ENCODE measurements around the gene TRAPPC12.

TRAPPC12 gene

DNA sequence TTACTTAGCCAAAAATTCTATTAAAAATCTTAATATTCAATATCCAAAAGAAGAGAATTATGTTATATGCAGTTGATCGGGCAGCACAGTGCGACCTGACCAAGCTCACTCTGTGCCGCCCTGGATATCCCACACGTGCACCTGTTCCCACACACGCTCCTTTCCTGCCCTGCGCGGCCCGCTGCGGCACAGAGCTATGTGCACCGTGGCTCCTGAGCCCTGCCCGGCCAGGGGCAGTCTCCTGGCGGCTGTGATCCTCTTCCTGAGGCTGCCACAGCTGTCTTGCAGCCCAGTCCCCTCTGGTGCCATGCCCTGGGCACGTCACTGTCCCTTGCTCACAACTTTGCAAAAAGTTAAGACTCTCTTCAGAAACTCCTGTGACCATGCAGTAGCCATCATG is 29.3 kb downstream of the TRAPPC12 start:
- DNase-seq (ENCODE audit: low spot score): no peak

DNA sequence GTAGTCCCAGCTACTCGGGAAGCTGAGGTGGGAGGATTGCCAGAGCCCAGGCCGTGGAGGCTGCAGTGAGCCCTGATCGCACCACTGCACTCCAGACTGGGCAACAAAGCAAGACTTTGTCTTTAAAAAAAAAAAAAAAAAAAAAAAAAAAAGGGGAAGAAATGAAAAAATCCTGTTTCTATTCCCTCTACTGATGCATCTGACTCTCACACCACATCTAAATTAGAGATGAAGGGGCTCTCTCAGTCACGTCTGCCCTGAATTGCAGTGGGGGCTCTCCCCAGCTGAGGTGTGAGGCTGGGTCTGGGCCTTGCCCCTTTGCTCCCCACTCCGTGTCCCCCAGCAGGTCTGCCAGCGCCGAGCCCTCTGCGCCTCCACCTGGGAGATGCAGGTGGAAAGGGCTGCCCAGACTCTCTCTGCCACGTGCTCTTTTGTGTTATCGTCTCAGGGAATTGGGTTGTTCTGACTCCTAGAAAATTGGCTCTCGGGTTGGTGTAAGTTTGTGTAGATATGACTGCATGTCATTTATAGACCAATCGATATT is 30.2 kb downstream of the TRAPPC12 start:
- DNase-seq (ENCODE audit: low spot score): no peak

DNA sequence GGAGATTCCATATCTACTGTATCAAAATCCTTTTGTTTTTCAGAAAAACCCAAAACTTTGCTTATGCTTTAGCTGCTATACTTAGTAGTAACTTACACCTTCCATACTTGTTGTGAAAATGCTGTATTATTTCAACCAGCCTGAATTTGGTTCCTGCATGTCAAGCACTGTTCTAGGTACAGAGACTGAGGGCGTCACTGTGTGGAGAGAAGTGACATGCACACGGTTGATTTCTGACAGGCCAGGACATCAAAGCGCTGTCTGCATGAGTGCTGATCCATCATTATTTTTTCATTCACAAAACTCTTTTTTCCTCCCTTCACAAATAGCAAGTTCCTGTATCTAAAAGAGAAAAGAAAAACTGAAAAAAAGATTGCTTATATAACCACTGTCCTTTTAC is 31.6 kb downstream of the TRAPPC12 start:
- no peak for DNase-seq (ENCODE audit: low spot score)

DNA sequence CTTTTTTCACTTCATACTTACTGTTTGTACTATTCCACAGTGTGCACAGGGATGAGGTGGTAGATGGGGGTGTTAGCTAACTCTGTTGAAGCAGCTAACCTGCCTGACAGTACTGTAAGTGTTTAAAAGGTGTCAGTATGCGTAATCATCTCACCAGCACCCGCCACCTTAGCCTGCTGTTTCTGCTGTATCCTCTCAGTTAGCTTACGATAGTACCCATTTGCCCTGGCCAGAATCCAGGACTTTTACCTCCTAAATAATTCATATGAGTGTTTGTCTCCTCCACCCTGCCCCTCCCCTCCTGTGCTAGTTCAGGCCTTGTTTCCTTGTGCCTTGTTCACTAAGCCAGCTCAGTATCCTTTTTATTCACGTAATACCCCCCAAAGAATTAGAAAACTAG is 34.2 kb downstream of the TRAPPC12 start:
- no peak for DNase-seq (ENCODE audit: low spot score)

DNA sequence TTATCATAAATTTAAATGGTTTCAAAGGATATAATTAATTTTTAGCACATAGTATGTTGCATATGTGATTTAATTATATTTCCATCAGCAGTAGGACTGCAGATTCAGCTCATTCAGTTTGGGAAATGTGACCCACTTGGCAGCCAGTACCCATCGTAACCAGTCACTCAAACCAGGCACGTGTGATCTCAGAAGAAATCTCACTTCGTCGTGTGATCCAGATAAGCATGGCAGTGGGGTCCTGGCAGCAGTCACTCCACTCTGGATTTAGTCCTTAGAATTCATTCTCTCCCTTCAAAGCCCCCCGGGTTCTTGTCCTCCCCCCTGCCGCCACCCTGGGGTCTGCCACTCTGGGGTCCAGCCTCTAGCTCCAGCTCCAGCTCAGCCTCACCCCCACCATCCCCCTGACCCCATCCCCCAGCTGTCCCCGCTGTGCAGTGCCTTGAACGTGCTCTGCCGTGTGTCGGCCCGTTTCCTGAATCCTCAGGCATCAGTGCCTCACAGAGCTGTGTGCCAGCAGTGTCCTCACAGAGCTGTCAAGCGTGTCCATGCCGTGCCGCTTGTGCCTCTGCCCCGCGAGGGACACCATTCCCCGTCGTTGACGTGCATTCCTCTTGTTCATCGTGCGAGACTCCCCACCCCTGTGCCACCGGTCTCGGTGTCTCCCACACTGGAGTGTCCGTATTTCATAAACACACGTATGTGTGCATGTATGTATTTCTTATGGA is 34.8 kb downstream of the TRAPPC12 start:
- DNase-seq (ENCODE audit: low spot score): no peak

DNA sequence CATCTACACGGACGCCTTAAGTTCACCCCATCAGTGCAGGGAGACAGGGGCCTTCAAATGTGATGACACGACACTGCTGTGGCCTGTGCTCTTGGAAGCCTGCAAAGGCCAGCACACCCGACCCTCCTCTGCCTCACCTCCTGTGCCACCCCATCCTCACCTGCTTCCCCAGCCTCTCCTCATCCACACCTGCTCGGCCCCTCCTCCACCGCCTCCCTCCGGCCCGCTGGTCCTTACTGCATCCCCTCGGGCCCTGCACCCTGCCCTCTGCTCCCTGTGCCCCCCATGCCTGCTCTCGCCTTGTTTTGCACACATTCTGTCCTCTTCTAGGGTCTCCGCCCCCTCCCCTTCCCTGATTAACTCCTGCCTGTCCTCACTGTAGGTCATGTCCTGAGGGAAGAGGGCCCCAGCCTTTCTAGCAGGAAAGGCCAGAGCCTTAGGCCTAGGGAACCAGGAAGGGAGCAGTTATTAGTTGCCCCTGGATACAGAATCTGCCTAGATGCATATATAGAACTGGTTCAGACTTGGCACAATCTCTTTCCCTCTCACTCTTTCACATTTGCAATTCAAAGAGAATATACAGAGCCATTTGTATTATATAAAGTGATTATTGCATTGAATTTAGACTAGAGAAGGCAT is 39.4 kb downstream of the TRAPPC12 start:
- DNase-seq (ENCODE audit: low spot score): no peak

DNA sequence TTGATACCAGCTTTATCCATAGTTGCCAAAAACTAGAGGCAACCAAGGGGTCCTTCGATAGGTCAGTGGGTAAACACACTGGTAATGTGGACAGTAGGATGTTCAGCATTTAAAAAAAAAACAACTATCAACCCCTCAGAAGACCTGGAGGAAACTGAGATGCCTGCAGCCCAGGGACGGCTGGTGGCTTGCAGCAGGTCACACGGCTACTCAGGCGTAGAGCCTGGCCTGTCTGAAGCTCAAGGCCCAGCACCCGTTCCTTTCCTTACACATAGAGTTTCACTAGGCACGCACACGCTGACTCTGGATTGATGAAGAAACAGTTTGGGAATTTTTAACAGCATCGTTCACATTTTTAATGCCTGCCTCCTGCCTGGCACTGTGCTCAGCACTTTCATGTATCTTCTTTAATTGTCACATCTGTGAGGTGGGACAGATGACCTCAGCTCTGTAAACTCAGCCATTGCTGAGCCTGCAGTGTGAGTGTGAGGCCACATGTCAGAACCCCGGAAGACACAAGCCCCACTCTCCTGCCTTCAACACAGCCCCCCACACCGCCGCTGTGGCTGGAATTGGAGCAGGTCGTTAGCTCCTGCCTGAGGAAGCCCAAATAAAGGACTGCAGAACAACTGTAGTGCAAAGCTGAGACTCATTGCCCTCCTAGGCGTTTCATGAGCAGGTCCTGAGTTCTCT is 40.7 kb downstream of the TRAPPC12 start:
- DNase-seq (ENCODE audit: low spot score): no peak

DNA sequence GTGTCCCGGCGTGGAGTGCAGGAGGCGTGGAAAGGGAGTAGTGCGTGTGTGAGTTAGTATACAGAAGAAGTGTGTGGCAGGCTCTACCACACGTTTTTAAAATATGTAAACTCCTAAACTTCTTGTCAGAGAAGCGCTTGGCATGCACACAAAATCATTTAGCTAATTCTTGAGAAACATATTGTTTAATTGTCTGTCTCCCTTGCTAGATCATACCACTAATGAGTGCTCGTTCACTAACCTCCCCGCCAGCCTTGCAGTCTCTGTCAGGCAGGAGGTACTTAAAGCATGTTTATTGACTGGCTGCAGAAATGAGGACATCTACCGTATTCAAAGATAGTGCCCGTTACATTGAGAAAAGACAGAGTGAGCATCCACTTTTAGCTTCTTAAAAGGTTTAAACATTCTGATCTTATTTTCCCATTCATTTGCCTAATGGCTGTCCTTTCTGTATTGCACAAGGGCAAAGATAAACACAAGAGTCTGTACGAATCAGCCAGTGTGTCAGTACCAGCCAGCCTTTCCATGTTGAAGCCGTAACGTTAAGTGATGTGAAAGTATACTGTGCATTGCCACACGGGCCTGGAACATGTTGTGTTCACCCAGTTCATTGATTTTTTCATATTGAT is 41.4 kb downstream of the TRAPPC12 start:
- DNase-seq (ENCODE audit: low spot score): no peak

DNA sequence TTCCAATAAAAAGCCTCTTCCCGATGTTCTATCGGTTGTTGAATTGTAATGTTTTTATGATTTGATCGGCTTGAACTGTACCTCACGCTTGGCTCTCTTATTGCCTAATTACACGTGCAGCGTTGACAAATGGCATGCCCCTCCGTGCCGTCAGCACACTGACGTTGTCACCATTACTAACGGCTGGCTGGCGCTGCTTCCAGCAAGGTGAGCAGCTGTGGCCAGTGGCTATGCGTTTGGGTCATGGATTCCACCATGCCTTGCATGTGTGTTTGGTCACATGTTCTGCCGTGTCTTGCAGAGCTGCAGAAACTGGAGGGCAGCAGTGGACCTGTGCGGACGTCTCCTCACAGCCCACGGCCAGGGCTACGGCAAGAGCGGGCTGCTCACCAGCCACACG is 42.1 kb downstream of the TRAPPC12 start:
- DNase-seq (ENCODE audit: low spot score): no peak

DNA sequence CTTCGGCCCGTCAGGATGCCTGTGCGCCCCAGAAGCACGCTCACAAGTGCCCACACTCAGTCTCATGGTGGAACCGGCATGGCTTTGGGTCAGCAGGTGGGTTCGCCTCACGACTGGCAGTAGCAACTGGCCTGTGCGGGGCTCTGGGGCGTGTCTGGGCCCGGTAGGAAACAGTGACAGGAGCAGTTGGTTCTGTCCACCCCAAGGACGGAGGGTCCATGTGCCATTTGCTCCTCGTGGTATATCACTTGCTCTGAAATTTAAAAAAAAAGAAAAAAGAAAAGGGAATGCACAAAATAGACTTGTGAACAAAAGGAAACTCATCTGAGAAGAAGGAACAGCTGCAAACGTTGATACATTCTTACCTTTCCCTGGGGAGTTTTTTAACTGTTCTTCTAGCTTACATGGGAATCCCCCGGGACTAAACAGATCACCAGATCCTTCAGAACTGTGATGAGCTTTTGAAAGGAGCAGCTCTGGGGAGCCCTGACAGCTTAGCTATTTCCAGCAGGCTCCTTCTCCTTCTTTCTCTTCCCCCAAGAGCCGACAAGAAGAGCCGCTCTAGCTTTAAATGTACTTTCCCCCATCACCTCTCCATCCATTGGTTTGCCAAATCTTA is 42.8 kb downstream of the TRAPPC12 start:
- no peak for DNase-seq (ENCODE audit: low spot score)

DNA sequence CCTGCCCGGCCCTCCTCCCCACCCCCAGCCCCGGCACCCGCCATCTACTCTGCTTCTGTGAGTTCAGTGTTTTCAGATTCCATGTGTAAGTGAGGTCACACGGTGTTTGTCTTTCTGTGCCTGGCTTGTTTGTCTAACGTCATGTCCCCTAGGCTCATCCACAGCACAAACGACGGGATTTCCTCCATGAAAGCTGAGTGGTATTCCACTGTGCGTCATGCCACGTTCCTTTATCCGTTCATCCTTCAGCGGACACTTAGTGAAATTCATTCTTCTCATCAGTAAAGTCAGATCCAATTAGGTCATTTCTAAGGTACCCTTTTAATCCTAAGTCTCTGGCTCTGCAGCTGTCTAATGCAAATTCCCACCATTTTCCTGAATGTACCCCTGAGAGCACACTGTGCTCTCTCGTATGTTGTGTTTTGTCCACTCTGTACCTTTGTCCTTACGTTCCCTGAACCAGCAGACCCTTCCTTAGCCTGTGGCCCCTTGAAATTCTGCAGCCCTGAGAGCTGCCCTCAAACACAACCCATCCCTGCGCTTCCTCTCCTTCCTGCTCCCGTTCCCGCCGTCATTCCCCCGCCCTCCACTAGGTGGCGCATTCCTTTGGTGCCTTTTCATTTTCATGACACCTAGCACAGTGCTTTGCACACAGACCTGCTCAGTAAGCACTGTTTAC is 44.1 kb downstream of the TRAPPC12 start:
- DNase-seq (ENCODE audit: low spot score): no peak

DNA sequence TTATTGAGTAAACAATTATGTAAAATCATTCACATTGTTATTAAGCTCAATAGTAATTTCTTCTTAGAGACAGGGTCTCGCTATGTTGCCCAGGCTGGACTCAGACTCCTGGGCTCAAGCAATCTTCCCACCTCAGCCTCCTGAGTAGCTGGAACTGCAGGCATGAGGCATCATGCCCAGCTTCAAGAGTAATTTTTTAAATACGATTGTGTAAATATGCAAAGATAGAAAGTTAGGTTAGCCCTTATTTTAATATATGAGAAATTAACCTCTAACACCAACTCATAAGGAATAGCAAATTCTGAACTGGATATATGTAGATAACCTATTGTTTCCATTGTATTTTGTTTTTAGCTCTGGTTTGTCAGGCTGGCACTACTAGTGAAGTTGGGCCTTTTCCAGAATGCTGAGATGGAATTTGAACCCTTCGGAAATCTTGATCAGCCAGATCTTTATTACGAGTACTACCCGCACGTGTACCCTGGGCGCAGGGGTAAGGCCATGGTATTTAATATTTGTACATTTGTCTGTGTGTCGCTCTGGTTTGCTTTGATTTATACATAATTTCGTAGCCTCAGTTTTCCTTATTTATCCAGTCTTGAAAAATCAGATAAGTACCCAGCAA is 44.8 kb downstream of the TRAPPC12 start:
- no peak for DNase-seq (ENCODE audit: low spot score)

DNA sequence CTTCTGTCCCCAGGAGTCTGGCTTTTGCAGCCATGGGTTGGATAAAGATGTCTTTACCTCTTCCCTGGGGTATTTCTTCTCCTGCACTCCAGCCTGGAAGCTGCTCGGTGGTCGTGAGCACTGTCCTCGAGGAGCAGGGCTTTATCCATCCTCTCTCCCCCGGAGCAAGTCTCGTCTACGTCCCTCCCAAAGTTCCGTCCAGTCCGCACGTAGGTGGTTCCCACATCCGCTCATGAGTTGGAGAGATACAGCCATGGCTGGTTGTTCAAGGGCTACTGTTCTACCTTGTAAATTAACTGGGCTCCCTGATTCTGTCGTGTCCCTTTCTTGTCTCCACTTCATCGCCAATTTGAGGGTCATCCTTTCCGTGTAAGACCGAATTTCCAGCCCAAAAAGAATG is 47.1 kb downstream of the TRAPPC12 start:
- no peak for DNase-seq (ENCODE audit: low spot score)

DNA sequence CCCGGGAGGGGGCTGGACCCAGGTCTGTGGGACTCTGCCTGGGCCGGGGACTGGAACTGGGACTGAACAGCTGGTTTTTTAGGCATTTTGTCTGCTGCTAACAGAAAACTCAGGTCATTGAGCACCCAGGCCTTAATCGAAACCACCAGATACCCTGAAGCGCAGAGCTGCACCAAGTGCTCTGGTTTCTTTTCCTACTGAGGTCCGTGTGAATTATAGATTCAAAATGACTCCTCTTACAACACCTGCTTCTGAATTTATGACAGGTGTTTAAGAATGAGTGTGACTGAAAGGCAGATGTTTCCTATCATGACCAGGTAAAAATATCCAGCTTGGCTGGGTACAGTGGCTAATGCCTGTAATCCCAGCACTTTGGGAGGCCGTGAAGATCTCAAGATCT is 47.8 kb downstream of the TRAPPC12 start:
- no peak for DNase-seq (ENCODE audit: low spot score)

DNA sequence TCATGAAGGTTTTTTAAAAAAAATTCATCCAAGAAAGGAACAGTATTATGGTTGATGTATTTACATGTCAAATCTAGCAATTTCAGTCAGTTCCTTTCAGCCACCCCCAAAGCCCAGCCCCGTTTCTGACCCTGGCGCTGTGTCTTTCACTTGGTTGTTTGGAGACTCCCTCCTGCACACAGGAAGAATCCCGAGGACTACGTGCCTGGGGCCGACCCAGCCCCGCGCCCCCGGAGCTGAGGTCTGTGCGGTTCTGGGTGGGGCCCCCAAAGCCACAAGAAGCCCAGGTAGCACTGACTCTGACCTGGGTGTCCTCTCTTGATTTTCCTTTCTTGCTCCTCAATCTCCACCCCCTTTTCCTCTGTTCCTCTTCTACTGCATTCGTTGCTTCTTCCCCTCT is 49.1 kb downstream of the TRAPPC12 start:
- DNase-seq (ENCODE audit: low spot score): no peak

DNA sequence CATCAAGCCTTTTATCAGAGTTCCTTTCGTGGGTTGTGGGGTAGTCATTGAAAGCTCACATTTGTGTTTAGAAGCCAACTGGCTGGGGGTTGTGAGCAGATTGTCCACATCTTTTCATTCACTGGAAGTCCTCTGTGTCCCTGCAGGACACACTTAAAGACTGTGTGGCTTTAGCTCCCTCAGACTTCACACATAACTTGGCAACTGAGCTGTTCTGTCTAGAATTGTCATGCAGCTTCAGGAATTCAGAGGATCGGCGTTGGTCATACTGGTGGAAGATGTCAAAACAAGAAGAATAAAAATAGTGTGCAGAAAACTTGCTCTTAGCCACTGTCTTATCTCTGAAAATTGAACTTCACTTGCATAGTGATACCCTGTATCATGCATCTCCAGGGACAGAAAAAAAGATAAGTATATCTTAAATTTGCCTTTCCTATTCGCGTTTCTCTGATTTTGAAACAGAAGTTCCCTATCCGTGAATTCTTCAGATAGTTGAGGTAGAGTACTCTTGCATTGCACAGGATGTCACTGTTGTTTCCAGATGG is 49.6 kb downstream of the TRAPPC12 start:
- DNase-seq (ENCODE audit: low spot score): no peak

DNA sequence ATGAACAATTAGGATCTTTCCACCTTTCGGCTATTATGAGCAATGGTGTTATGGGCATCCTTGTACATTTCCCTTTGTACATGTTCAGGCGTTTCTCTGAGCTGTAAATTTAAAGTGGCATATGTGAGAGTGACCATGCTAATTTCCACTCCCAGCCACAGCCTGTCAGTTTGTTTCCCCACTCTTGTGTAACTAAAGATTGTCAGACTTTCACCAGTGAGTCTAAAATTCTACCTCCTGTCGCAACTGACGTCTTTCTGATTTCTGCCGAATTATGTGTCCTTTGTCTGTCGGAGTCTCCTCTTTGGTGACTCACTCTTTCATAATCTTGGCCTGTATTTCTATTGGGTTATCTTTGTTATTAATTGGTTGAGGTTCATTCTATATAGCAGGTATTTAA is 50.7 kb downstream of the TRAPPC12 start:
- peak; percentile 34 for DNase-seq (ENCODE audit: low spot score)

DNA sequence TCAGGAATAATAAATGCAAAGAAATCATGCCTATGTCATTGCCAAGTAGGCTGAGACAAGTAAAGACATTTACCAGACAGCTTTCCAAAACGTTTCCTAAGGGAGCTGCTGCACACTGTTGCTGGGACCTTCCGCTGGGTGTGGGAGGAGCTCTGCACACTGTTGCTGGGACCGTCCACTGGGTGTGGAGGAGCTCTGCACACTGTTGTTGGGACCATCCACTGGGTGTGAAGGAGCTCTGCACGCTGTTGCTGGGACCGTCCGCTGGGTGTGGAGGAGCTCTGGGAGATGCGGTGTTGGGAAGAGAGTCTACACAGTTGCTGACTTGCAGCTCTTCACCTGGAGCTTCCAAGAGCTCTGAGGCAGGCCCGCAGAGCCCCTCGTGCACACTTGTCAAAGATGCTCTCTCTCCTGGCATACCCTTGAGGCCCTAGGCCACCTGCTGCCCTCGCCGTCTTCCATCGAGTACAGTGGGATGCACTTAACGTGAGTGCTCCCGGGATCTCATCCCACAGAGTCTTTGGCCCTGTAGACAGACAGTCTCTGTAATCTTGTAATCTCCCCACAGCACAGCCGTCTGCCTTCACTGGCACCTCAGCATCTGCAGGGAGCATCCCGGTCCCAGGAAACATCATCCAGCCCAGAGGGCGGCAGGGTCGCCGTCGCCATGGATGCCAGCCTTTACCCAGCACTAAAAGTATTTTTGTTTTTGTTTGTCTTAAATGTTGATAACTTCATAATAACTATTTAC is 51.4 kb downstream of the TRAPPC12 start:
- DNase-seq (ENCODE audit: low spot score): no peak

DNA sequence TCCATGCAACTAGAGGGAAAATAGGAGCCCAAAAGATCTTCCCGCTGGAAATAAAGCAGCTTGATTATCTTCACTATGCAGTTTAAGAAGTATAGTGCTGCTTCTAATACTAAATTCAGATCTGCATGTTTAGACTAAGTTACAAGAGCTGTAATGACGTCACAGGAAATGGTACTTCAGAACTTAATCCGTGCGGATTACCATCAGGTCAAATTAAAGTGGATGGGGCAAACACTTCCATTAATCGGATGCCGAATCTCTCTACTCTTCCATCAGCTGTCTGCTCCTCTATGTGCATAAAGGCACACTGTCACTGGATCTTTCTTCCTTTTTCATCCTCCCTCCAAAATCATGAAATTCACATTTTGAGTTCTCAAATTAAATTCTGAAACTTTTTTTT is 52.6 kb downstream of the TRAPPC12 start:
- no peak for DNase-seq (ENCODE audit: low spot score)

DNA sequence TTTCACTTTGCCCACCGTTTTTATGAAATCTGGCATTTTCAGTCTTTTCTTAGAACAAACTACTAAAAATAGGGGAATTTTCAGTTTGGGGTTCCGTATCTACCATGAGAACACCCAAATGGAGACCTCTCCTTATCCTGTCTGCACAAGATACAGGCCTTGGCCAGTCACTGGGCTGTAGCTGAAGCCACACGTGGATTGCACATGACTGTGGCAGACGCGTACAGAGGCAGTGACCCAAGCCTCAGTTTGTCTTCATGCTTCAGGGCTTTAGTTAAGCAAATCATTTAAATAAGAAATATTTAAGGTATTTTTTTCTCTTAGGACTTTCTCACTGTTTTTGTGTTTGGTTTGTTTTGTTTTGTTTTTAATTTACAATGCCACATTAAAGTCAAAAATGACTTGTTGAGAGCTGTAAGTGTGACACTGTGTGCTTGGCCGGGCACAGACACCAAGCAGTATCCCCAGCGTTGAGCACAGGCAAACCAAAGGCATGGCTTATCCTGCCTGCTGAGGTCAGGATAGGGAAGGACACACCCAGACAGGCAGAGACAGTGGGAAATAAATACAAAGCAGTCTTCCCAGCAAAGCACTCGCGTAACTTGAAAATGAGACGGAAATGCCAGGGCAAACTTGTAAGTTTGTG is 53.3 kb downstream of the TRAPPC12 start:
- no peak for DNase-seq (ENCODE audit: low spot score)

All from putamen (tissue), 1 donor.